ENCODE measurements around the gene SPRED2. TPM values are rescaled to one million over a fixed set of nuclear protein-coding genes. Genes with fewer than 3 reads are reported as not detected.

Gene SPRED2
- total RNA-seq, 2 donors from 2014 or later, result 21.9 to 22.3 TPM

DNA sequence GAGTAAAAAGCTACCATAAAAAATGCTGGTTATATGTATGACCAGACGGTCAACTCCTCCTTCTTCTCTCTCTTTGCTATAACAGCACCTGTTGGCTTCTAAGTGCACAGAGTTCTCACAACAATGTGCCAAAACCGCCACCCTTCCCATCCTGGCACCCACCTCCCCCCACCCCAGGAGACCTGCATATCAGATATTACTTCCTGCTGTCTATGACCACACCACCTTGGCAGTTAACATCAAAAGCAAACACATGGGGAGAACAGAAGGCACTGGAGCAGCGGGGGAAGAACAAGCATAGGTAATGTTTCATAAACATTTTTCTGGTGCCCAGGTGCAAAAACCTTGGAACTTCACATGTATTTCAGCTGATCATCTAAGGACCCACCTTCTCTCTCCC lies 15.5 kb downstream of the SPRED2 start:
- ATAC-seq (ENCODE audit: insufficient number of reproducible peaks, low FRiP score, low read depth) (no peak), DNase-seq (ENCODE audit: low spot score) (no peak)
- H3K36me3 ChIP-seq, result no peaks in the 10 kb centered on the region
- H3K9me3 ChIP-seq, result no peaks in the 10 kb centered on the region
- no peaks in the 10 kb centered on the region for H3K27me3 ChIP-seq (replicated peaks; ENCODE audit: insufficient read depth)
- no peak overlapping the region for H3K4me3 ChIP-seq
- no peak overlapping the region for H3K27ac ChIP-seq
- H3K4me1 ChIP-seq (ENCODE audit: control insufficient read depth in 1 of 2, low read depth in 2 of 2), result peaks cover 11% of the 10 kb centered on the region in 2 donors
- TF ChIP-seq, protein P1, sequence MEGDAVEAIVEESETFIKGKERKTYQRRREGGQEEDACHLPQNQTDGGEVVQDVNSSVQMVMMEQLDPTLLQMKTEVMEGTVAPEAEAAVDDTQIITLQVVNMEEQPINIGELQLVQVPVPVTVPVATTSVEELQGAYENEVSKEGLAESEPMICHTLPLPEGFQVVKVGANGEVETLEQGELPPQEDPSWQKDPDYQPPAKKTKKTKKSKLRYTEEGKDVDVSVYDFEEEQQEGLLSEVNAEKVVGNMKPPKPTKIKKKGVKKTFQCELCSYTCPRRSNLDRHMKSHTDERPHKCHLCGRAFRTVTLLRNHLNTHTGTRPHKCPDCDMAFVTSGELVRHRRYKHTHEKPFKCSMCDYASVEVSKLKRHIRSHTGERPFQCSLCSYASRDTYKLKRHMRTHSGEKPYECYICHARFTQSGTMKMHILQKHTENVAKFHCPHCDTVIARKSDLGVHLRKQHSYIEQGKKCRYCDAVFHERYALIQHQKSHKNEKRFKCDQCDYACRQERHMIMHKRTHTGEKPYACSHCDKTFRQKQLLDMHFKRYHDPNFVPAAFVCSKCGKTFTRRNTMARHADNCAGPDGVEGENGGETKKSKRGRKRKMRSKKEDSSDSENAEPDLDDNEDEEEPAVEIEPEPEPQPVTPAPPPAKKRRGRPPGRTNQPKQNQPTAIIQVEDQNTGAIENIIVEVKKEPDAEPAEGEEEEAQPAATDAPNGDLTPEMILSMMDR (IDR thresholded peaks at IDR 0.05), result no peak

GRCh38 chr2:65416321-65416720 lies 16.1 kb downstream of the SPRED2 start:
- H3K36me3 ChIP-seq, result no peaks in the 10 kb centered on the region
- TF ChIP-seq, protein P1 (IDR thresholded peaks at IDR 0.05), result no peak
- H3K4me1 ChIP-seq (ENCODE audit: control insufficient read depth in 1 of 2, low read depth in 2 of 2), result peaks cover 9 to 11% of the 10 kb centered on the region in 2 donors
- DNase-seq (ENCODE audit: low spot score), result no peak
- no peaks in the 10 kb centered on the region for H3K9me3 ChIP-seq
- no peak for ATAC-seq (ENCODE audit: insufficient number of reproducible peaks, low FRiP score, low read depth)
- no peaks in the 10 kb centered on the region for H3K27me3 ChIP-seq (replicated peaks; ENCODE audit: insufficient read depth)
- no peak overlapping the region for H3K27ac ChIP-seq
- H3K4me3 ChIP-seq, result no peak overlapping the region

- H3K9me3 ChIP-seq, result no peaks in the 10 kb centered on the region
- DNase-seq (ENCODE audit: low spot score), result no peak
Observed at GRCh38 chr2:65415091-65415490, 17.3 kb downstream of the SPRED2 start.

DNA sequence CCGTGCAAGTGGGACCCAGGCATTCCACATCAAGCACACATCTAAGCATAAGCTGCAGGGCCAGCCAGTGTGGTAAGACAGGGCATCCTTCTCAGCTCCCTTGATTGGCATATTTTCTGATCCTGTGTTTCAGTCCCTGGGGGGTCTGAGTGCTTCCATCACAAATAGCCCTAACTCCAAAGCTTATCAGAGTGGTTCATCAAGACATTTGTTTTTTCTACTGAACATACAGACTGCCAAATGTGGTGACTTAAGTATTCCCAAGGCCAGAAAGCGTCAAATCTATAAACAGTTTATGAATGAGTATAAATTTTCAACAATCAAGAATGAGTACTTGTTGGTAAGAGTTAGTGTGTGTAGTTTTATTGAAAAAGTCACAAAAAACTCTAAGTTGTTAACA lies 18.8 kb downstream of the SPRED2 start:
- no peak for ATAC-seq (ENCODE audit: insufficient number of reproducible peaks, low FRiP score, low read depth)
- Histone ChIP-seq H3K4me1 (ENCODE audit: control insufficient read depth in 1 of 2, low read depth in 2 of 2) (peaks cover 0 to 7% of the 10 kb centered on the region in 2 donors), H3K27ac (no peak overlapping the region), H3K4me3 (no peak overlapping the region), H3K27me3 (replicated peaks; ENCODE audit: insufficient read depth) (no peaks in the 10 kb centered on the region), H3K36me3 (no peaks in the 10 kb centered on the region), H3K9me3 (no peaks in the 10 kb centered on the region)
- no peak for DNase-seq (ENCODE audit: low spot score)
- TF ChIP-seq, protein P1 (IDR thresholded peaks at IDR 0.05), result no peak

More at GRCh38 chr2:65415091-65415490, 17.3 kb downstream of the SPRED2 start:
- Histone ChIP-seq H3K27ac (no peak overlapping the region), H3K36me3 (no peaks in the 10 kb centered on the region), H3K4me1 (ENCODE audit: control insufficient read depth in 1 of 2, low read depth in 2 of 2) (peaks cover 0 to 7% of the 10 kb centered on the region in 2 donors), H3K4me3 (no peak overlapping the region), H3K27me3 (replicated peaks; ENCODE audit: insufficient read depth) (no peaks in the 10 kb centered on the region)
- TF ChIP-seq, protein P1 (IDR thresholded peaks at IDR 0.05), result no peak
- ATAC-seq (ENCODE audit: insufficient number of reproducible peaks, low FRiP score, low read depth), result no peak

DNA sequence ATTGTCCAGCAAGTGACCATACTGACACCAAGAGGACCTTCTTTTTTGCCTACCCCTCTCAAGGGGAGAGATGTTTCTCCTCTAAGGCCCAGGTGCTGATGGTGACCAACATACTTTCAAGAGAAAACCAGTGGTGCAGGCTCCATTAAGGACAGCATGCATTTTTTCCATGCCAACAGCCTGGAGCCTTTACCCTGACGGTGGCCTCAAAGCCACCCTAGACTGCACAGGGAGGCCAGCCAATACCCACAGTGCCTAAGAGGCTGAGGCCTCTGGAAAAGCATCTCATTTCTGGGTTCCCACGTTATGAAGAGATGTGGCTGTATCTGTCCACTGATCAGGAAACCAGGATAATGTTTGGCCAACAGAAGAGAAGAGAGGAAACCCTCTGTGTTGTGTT lies 19.3 kb downstream of the SPRED2 start:
- no peaks in the 10 kb centered on the region for H3K27me3 ChIP-seq (replicated peaks; ENCODE audit: insufficient read depth)
- TF ChIP-seq, protein P1 (IDR thresholded peaks at IDR 0.05), result no peak
- no peaks in the 10 kb centered on the region for H3K9me3 ChIP-seq
- H3K4me1 ChIP-seq (ENCODE audit: control insufficient read depth in 1 of 2, low read depth in 2 of 2), result peaks cover 0 to 7% of the 10 kb centered on the region in 2 donors
- no peak overlapping the region for H3K4me3 ChIP-seq
- no peak for DNase-seq (ENCODE audit: low spot score)
- H3K36me3 ChIP-seq, result no peaks in the 10 kb centered on the region
- no peak for ATAC-seq (ENCODE audit: insufficient number of reproducible peaks, low FRiP score, low read depth)
- H3K27ac ChIP-seq, result no peak overlapping the region
